Measurements from ENCODE around the gene ECE1.
"Not testable (repeated sequence)": the region's sequence is repeated elsewhere in the genome, so short reads cannot be mapped to it uniquely, and the experiment has no call there.

ECE1 gene

DNA sequence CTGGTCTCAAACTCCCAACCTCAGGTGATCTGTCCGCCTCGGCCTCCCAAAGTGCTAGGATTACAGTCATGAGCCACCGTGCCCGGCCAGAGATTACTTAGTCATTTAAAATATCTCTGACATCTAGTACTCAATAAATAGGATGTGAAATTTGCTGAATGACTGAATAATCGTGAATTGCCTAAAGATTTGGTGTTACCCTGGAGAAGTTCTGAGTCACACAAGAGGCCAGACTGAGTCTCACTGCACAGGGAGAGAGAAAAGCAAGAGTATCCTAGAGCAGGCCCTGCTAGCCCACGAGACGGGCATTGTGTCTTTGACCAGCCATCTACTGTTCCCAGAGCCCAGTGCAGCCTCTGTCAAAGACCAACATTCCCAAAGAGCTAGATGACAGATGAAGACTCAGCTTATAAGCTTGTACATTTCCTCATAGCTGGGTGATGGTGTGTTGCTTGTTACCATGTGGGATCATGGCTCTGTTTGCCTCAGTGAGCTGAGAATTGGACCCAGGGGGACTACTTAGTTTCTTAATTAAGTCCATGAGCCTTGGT, 108.0 kb downstream of the ECE1 start:
- peaks cover 3% of the 10 kb centered on the region for H3K4me1 ChIP-seq (ENCODE audit: control insufficient read depth, insufficient read depth, low read length)
- no peaks in the 10 kb centered on the region for H3K9me3 ChIP-seq (ENCODE audit: control insufficient read depth, low read length)
- no peaks in the 10 kb centered on the region for H3K36me3 ChIP-seq (ENCODE audit: control insufficient read depth, insufficient read depth, low read length)
- no peak overlapping the region for H3K9ac ChIP-seq (ENCODE audit: low read length)
- no peak overlapping the region for H3K4me3 ChIP-seq (ENCODE audit: low read length)
- H3K27me3 ChIP-seq (ENCODE audit: control insufficient read depth, insufficient read depth, low read length), result no peaks in the 10 kb centered on the region

DNA sequence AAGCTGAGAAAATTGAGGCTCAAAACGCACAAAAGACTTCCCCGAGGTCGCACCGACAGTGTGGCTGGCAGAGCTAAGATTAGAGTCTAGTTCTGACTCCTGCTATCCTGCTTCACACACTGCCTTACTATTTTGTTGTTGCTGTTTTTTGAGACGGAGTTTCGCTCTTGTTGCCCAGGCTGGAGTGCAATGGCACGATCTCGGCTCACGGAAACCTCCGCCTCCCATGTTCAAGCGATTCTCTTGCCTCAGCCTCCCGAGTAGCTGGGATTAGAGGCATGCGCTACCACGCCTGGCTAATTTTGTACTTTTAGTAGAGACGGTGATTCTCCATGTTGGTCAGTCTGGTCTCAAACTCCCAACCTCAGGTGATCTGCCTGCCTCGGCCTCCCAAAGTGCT, 112.0 kb downstream of the ECE1 start:
- H3K27me3 ChIP-seq (ENCODE audit: control insufficient read depth, insufficient read depth, low read length); H3K9ac ChIP-seq (ENCODE audit: low read length): not testable (repeated sequence)

DNA sequence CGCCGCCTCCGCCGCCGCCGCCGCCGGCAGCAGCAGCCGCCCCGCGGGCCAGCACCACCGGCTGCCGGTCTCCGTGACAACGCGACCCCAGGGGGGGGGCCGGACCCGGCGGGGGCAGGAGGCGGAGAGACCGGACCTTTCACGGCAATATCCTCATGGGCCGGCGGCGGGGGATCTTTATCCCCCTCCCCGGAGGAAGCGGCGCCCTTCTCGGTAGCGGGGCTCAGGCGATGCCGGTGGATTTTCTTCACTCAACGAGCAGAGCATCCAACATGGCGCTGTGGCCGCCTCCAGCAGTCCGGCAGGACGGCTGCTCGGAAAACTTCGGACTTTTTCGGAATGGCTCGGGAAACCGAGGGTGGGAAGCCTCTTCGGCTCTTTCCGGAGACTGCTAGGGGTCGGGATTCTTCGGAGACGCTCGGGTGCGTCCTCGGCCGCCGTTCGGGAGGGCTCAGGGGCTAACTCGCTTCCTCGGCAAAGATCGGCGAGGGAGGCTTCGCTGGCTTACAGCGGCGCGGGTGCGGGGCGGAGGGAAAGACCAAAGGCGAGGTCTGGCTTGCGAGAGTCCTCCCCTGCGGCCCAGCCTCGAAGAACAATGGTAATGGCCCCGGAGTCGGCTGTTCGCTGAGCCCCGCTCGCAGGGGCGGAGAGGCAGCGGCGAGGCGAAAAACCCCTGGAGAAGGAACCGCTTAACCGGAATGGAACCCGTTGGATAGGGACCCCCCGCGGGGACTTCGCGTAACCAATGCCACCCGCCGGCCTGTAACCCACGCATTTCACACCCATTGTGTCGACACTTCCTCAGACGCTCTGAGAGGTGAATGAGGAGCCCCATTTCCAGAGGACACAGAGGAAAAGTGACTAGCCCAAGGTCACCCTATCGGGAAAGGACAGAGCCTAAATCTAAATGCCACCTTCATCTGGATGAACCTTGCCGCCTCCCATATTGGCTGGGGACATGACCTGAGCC, 113.4 kb downstream of the ECE1 start, which contains the start of gene EIF4G3:
Gene EIF4G3 (minus strand): TSS at position 312 of the 970 bp plus-strand sequence. CDS start 174,155 bp downstream, outside the sequence.
- H3K36me3 ChIP-seq (ENCODE audit: control insufficient read depth, insufficient read depth, low read length), result no peaks in the 10 kb centered on the region
- H3K9ac ChIP-seq (ENCODE audit: low read length), result peak within 1 kb of the TSS; percentile 90
- H3K4me1 ChIP-seq (ENCODE audit: control insufficient read depth, insufficient read depth, low read length), result peaks cover 11% of the 10 kb centered on the region
- H3K4me3 ChIP-seq (ENCODE audit: low read length), result peak within 1 kb of the TSS; percentile 82
- H3K27me3 ChIP-seq (ENCODE audit: control insufficient read depth, insufficient read depth, low read length), result no peaks in the 10 kb centered on the region
- H3K9me3 ChIP-seq (ENCODE audit: control insufficient read depth, low read length), result no peaks in the 10 kb centered on the region

More for the DNA sequence above, 112.0 kb downstream of the ECE1 start:
- H3K36me3 ChIP-seq (ENCODE audit: control insufficient read depth, insufficient read depth, low read length); H3K4me1 ChIP-seq (ENCODE audit: control insufficient read depth, insufficient read depth, low read length); H3K4me3 ChIP-seq (ENCODE audit: low read length); H3K9me3 ChIP-seq (ENCODE audit: control insufficient read depth, low read length): not testable (repeated sequence)

DNA sequence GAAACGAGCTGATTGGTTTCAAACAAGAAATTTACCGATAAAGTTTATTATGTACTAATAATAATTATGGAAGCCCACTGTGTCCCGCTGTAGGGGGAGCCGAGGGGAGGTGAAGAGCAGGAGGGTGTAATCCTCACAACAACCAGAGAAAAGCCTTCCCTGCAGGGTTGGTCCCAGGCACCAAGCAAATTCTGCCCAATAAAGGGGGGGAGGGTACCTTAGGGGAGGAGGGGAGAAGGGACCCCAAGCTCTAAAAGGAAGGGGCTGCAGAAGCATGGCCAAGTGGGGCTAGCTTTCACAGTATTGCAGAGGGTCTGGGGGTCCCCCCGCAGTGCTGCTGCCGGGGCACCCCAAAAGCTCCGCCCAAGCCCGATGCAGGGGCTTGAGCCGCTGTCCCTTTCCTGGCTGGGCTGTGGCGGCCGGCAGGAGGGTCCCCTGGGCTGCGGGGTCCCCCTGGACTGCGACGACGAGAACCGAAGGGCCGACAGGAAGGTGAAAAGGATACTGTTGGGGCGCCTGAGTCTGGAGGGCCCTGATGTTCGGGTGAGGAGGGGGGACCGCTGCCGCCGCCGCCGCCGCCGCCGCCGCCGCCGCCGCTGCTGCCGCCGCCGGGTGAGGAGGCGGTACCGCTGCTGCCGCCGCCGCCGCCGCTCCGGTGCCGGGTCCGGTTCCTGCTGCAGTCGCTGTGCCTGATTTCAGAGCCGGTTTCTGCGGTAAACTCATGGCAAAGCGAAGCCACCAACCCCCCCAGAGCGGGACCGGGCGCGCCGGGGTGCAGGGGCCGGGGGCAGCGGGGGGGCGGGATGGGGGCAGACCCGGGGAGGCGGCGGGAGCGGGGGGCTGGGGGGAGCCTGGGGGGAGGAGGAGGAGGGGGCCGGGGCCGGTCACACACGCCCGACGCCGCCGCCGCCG, 114.3 kb downstream of the ECE1 start:
- Histone ChIP-seq H3K4me1 (ENCODE audit: control insufficient read depth, insufficient read depth, low read length) (peaks cover 14% of the 10 kb centered on the region), H3K9me3 (ENCODE audit: control insufficient read depth, low read length) (no peaks in the 10 kb centered on the region), H3K4me3 (ENCODE audit: low read length) (peak overlapping the region; percentile 82), H3K36me3 (ENCODE audit: control insufficient read depth, insufficient read depth, low read length) (no peaks in the 10 kb centered on the region), H3K27me3 (ENCODE audit: control insufficient read depth, insufficient read depth, low read length) (no peaks in the 10 kb centered on the region), H3K9ac (ENCODE audit: low read length) (peak overlapping the region; percentile 90)

DNA sequence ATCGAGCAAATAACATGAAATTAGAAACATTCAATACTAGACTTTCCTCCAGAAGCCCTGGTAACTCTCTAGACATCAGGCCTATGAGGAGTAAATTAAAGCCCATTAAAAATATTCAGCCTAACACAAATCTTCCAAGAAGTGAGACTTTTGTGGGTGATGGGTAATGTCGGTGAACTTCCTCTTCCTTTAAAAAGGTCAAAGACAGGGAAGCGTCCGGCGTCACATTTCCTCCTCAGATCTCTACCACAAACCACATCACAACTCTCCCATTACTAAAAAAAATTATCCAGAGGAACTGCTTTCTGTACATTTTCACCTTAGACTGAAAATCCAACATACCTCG, 115.0 kb downstream of the ECE1 start:
- Histone ChIP-seq H3K4me3 (ENCODE audit: low read length) (peak overlapping the region; percentile 82), H3K27me3 (ENCODE audit: control insufficient read depth, insufficient read depth, low read length) (no peaks in the 10 kb centered on the region), H3K9ac (ENCODE audit: low read length) (peak overlapping the region; percentile 90), H3K36me3 (ENCODE audit: control insufficient read depth, insufficient read depth, low read length) (no peaks in the 10 kb centered on the region), H3K4me1 (ENCODE audit: control insufficient read depth, insufficient read depth, low read length) (peaks cover 14% of the 10 kb centered on the region), H3K9me3 (ENCODE audit: control insufficient read depth, low read length) (no peaks in the 10 kb centered on the region)

DNA sequence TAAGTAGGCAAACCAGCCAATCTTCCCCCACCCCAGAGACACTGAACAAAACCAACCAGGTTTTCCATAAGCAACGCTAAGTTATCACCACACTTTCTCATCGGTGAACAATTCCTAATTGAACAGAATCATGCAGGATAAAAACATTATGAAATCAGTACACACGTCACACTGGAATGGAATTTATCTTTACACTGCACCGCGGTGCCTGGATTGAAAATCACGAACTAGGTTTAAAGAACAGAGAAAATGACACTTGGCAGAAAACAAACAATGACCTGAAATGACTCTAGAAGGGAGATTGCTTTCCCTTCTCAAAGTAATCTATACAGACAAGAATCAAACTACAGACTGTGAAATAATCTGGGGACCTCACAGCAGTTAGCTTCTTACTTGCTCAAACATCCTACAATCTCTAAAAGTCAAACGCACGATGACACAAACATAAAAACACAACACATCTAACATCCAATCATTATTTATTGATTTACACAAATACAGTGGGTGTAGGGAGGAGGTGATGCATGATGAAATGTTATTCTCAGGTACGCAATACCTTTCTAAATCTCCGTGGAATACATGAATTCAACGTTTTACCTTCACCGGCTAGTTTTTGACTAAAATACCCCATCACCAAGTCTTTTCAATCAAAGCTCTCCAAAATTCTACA, 115.5 kb downstream of the ECE1 start:
- Histone ChIP-seq H3K4me3 (ENCODE audit: low read length) (peak overlapping the region; percentile 82), H3K9ac (ENCODE audit: low read length) (peak overlapping the region; percentile 90), H3K36me3 (ENCODE audit: control insufficient read depth, insufficient read depth, low read length) (no peaks in the 10 kb centered on the region), H3K4me1 (ENCODE audit: control insufficient read depth, insufficient read depth, low read length) (peaks cover 14% of the 10 kb centered on the region), H3K27me3 (ENCODE audit: control insufficient read depth, insufficient read depth, low read length) (no peaks in the 10 kb centered on the region), H3K9me3 (ENCODE audit: control insufficient read depth, low read length) (no peaks in the 10 kb centered on the region)

DNA sequence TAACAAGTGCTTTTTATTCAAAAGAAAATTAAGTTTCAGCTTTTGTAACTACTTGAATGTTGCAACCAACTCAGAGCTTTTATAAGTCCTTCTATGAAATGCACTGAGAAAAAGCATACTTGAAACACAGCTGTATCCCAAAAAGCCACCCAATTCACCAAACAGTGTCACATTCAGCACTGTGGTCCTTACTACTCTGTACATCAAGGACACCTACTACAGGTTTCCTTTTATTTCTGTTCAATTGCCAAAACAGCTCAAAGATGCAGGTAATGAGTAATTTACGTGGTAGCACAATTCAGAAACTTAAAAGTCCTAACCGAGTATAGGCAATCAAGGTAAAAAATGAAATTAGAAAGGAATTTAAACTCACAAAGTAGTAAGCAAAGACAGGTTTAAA, 116.0 kb downstream of the ECE1 start:
- Histone ChIP-seq H3K4me1 (ENCODE audit: control insufficient read depth, insufficient read depth, low read length) (peaks cover 14% of the 10 kb centered on the region), H3K4me3 (ENCODE audit: low read length) (no peak overlapping the region), H3K9ac (ENCODE audit: low read length) (peak overlapping the region; percentile 90), H3K27me3 (ENCODE audit: control insufficient read depth, insufficient read depth, low read length) (no peaks in the 10 kb centered on the region), H3K36me3 (ENCODE audit: control insufficient read depth, insufficient read depth, low read length) (no peaks in the 10 kb centered on the region), H3K9me3 (ENCODE audit: control insufficient read depth, low read length) (no peaks in the 10 kb centered on the region)

DNA sequence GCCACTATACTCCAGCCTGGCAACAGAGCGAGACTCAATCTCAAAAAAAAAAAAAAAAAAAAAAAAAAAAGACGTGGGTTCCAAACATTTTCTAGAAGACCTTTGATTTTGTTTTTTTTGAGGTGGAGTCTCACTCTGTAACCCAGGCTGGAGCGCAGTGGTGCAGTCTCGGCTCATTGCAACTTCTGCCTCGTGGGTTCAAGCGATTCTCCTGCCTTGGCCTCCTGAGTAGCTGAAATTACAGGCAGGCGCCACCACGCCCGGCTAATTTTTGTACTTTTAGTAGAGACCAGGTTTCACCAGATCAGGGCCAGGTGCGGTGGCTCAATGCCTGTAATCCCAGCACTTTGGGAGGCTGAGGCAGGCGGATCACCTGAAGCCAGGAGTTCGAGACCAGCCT, 117.2 kb downstream of the ECE1 start:
- not testable (repeated sequence) for H3K4me3 ChIP-seq (ENCODE audit: low read length); H3K36me3 ChIP-seq (ENCODE audit: control insufficient read depth, insufficient read depth, low read length); H3K9me3 ChIP-seq (ENCODE audit: control insufficient read depth, low read length); H3K27me3 ChIP-seq (ENCODE audit: control insufficient read depth, insufficient read depth, low read length); H3K9ac ChIP-seq (ENCODE audit: low read length)
- H3K4me1 ChIP-seq (ENCODE audit: control insufficient read depth, insufficient read depth, low read length), result peaks cover 14% of the 10 kb centered on the region

DNA sequence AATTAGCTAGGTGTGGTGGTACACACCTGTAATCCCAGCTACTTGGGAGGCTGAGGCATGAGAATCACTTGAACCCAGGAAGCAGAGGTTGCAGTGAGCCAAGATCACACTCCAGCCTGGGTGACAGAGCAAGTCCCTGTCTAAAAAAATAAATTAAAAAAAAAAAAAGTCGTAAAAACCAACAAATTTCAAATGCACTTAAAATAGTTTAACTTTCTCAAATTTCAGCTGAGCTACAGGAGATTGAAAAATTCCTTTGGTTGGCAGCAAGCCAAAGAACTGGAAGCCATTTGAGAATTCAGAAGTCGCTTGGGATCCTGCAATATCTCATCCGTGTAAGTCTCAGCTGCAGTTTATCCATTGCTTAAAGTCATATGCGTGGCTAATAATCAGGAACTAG, 119.4 kb downstream of the ECE1 start:
- H3K9ac ChIP-seq (ENCODE audit: low read length); H3K9me3 ChIP-seq (ENCODE audit: control insufficient read depth, low read length); H3K4me3 ChIP-seq (ENCODE audit: low read length); H3K4me1 ChIP-seq (ENCODE audit: control insufficient read depth, insufficient read depth, low read length); H3K36me3 ChIP-seq (ENCODE audit: control insufficient read depth, insufficient read depth, low read length); H3K27me3 ChIP-seq (ENCODE audit: control insufficient read depth, insufficient read depth, low read length): not testable (repeated sequence)

DNA sequence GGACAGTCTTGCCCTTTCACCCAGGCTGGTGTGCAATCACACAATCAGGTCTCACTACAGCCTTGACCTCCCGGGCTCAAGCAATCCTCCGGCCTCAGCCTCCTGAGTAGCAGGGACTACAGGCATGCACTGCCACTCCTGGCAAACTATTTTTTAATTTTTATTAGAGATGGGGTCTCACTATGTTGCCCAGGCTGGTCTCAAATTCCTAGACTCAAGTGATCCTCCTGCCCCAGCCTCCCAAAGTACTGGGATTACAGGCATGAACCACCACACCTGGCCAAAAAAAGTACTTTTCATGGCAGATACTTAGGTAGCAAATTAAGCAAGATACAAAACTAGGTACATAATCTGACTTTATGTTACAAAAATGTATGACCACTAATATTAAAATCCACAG, 121.8 kb downstream of the ECE1 start:
- no peaks in the 10 kb centered on the region for H3K27me3 ChIP-seq (ENCODE audit: control insufficient read depth, insufficient read depth, low read length)
- peaks cover 8% of the 10 kb centered on the region for H3K4me1 ChIP-seq (ENCODE audit: control insufficient read depth, insufficient read depth, low read length)
- H3K36me3 ChIP-seq (ENCODE audit: control insufficient read depth, insufficient read depth, low read length), result no peaks in the 10 kb centered on the region
- H3K9ac ChIP-seq (ENCODE audit: low read length), result no peak overlapping the region
- H3K4me3 ChIP-seq (ENCODE audit: low read length), result no peak overlapping the region
- no peaks in the 10 kb centered on the region for H3K9me3 ChIP-seq (ENCODE audit: control insufficient read depth, low read length)

Data from mucosa of stomach (tissue), 1 donor.